GM21390 (cell line): ENCODE measurements around the gene OR52E1.
"Not testable (repeated sequence)": the region's sequence is repeated elsewhere in the genome, so short reads cannot be mapped to it uniquely, and the experiment has no call there.

Experiments used
- ATAC-seq: cut with Tn5 transposase; IDR thresholded peaks from one replicate; pipeline ENCODE4 v1.9.1; 2021; ENCODE audit not compliant: unreplicated experiment

Gene OR52E1

DNA sequence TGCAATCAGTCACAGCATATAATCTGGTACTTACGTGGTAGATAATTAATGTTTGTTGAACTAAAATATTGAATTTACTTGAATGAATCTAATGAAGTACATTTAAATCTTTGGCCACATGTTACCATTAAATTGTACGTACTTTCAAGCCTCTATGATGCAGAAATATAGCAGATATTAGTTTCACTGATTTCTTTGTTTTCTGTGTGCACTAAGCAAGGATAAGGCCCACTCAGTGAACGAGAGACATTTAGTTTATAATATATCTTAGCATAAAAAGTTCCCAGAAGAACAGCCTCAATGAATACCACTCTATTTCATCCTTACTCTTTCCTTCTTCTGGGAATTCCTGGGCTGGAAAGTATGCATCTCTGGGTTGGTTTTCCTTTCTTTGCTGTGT is at the start of gene OR52E1:
Gene OR52E1, plus strand, starts transcription at position 301 of the 400 bp plus-strand sequence.
- no peak for ATAC-seq

DNA sequence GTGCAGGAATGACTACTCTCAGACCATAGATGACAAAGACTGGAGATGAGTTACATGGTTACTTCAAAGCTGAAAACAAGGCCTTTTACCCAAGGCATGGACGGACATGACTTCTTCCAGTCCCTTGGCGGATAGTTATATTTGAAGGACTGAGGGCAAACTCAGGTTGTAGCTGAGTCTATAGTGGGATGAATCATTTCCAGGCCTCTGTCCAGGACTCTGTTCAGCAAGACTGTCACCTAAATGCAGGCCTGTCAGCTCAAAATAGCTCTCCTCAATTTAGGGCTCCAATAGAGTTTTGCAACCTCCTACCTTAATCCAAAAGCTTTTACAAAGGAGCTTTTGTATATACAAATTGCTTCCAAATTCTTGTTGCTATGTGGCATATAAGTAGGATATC is 47.4 kb upstream of the OR52E1 start:
- ATAC-seq, result no peak

DNA sequence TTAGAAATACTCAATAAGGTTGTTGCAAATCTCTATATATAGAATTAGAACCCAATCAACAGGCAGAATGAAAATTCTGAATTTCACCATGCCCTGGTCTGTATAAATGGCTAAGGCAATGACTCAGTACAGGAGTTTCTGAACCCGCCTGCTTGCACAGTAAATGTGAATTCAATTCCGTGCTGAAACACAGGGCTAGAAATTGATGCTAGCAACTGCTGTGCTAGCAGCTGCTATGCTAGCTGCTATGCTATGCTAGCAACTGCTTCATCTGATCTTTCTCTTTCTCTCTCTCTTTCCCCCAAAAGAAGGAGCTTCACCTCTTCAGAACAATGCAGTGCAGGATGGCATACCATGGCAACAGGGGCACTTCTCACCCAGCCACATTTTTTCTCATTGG is 32.7 kb upstream of the OR52E1 start:
- no peak for ATAC-seq

DNA sequence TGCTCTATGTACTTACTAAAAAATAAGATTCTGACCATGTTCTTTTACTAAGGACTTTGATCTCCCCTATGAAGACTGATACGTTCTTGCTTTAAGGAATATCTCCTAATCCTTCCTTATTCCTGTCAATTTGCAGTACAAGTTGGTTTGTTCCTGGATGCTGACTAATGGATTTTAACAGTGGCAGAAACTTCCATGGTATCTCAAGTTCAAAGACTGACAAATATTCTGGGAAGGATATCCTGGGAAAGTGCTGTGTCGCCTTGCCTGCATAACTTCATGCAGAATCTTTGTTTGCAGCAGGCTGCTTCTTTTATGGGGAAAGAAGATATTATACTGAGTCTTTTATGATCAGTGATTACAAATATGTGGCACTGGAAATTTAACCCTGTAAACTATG is 31.4 kb upstream of the OR52E1 start:
- ATAC-seq, result no peak

DNA sequence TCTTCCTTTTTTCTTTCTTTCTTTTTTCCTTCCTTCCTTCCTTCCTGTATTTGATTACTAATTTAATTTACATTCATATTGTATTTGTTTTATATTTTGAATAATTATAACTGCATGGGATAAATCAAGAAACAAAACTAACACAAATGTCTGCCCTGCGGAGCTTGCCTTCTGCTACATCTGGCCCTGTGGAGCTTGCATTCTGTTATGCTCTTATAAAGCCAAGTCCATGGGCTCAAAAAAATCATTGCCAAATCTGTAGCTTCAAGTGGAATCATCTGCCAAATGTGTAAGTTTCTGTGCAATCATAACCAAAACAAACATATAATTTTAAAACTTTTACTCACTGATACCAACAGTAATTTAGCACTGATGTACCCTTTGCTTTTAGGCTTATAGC is 31.0 kb upstream of the OR52E1 start:
- no peak for ATAC-seq

DNA sequence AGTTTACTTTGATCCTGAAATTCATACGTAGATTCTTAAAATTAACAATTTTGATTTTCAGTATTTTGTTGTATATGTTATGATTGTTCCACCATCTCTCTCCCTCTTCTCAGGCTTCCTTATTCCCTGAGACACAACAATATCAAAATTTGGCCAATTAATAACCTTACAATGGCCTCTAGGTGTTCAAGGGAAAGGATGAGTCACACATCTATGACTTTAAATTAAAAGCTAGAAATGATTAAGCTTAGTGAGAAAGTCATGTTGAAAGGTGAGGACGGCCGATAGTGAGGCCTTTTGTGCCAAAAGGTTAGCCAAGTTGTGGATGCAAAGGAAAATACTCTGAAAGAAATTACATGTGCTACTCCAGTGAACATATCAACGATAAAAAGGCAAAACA is 28.5 kb upstream of the OR52E1 start:
- ATAC-seq, result no peak

DNA sequence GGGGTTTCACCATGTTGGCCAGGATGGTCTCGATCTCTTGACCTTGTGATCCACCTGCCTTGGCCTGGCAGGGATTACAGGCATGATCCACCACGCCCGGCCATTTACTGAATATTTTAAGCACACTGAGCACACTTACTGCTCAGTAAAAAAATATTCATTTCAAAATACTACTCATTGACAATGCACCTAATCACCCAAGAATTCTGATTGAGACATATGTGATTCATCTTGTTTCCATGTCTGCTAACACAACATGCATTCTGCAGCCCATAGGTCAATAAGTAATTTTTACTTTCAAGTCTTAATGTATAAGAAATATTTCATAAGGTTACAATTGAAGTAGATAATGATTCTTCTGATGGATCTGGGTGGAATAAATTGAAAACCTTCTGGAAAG is 27.3 kb upstream of the OR52E1 start:
- ATAC-seq, result no peak

DNA sequence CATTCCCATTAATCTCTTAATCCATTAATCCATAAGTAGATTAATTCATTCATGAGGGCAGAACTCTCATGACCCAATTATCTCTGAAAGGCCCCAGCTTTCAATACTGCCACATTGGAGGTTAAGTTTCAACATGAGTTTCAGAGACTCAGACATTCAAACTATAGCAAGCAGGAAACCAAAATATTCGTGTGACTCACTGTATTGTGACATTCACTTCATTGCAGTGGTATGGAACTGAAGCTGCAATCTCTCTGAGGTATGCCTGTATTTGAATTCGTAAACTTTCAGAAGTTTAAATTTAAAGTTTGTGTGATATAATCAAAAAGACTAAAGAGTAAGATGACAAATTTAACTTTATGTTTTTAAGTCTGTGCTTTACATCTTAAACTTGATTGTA is 26.0 kb upstream of the OR52E1 start:
- ATAC-seq, result no peak

DNA sequence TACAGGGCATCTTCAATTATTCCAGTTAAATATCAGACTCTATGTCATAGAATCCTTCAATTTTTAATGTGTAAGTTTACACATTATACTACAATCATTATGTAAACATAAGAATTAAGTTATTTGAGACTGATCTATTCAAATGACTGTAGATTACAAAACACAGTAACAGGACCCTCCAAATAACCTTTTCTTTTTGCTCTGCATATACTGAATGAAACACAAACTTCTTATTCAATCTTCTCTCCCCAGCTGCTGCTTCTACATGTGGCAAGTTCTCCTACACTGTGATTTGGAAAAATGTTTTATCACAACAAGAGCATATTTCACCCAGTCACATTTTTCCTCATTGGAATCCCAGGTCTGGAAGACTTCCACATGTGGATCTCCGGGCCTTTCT is 23.1 kb upstream of the OR52E1 start, which contains the start of gene OR52J3:
Gene OR52J3, plus strand, starts transcription at position 301 of the 400 bp plus-strand sequence. Its CDS starts 0 bp downstream, at position 301.
- no peak for ATAC-seq

DNA sequence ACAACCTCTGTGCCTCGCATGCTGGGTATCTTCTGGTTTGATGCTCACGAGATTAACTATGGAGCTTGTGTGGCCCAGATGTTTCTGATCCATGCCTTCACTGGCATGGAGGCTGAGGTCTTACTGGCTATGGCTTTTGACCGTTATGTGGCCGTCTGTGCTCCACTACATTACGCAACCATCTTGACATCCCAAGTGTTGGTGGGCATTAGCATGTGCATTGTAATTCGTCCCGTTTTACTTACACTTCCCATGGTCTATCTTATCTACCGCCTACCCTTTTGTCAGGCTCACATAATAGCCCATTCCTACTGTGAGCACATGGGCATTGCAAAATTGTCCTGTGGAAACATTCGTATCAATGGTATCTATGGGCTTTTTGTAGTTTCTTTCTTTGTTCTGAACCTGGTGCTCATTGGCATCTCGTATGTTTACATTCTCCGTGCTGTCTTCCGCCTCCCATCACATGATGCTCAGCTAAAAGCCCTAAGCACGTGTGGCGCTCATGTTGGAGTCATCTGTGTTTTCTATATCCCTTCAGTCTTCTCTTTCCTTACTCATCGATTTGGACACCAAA is 22.5 kb upstream of the OR52E1 start:
- no peak for ATAC-seq

DNA sequence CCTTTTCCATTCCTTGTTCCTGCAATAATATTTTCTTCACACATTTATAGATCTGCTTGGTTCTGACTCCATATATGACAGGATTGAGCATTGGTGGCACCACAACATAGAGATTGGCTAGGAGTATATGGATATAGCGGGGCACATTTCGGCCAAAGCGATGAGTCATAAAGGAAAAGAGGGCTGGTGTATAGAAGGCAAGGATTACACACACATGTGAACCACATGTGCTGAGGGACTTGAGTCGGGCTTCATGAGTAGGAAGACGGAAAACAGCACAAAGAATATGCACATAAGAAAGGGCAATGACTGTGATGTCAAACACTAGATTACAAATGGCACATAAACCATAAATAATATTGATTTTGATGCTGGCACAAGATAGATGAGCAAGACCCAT is 10.7 kb upstream of the OR52E1 start:
- ATAC-seq, result not testable (repeated sequence)

DNA sequence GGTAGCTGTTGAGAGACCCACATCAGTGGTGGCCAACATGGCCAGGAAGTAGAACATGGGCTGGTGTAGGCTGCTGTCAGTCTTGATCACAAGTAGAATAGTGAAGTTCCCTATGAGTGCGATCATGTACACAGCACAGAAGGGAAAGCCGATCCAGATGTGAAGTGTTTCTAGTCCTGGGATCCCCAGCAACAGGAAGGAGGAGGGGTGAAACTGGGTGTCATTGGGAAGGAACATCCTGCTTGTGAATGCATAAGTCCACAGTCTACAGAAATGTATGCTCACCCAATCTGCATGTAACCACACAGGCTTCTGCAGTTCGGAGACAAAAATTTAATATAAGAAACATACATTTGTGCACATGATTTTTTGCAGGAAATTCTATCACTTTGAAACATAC is 10.0 kb upstream of the OR52E1 start, which contains the start of gene OR52E2:
Gene OR52E2, minus strand, starts transcription at position 237 of the 400 bp plus-strand sequence. Its CDS starts 0 bp downstream, at position 237.
- no peak for ATAC-seq

DNA sequence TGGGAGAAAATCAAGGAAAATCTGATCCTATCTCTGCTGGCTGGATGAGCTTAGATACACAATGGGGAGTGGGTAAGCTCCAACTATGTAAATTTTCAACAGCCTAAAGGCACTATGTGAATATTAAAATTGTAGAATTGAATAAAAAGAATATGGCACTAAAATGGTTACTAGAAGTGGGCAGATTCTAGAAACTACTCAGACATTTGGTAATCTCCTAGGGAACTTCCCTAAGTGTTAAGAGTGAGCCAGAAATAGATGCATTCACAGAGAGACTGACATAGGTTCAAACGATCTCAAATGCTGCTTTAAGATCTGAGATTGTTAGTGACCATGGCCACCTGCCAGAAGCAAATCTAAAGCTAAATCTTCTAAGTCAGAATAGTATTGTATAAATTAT is 4.3 kb upstream of the OR52E1 start:
- no peak for ATAC-seq

DNA sequence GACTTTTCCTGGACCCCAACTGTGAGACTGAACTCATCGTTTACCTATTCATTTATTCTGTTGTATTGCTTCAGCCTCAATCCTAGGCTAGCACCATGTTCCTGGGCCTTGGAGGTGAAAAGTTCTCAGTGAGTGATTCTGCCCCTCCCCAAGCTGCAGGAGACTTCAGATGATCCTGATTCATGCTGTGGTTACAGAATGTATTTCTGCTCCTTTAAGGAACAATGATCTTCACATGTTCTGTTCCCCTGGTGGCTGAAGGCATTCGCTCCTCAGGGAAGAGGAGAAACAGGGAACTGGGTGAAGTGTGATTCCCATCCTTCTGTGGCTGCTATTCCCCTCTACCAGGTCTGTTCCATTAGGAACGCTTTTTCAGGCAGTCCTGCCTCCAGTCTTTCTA is 2.4 kb downstream of the OR52E1 start:
- no peak for ATAC-seq

DNA sequence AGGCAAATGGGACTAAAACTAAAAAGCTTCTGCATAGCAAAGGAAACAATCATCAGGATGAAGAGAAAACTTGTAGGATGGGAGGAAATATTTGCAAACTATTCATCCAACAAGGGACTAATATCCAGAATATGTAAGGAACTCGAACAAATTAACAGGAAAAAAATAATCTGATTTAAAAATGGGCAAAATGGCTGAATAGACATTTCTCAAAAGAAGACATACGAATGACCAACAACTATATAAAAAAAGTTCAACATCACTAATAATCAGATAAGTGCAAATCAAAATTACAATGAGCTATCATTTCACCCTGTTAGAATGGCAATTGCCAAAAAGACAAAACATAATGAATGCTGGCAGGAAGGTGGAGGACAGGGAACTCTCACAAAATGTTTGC is 12.0 kb downstream of the OR52E1 start:
- no peak for ATAC-seq

DNA sequence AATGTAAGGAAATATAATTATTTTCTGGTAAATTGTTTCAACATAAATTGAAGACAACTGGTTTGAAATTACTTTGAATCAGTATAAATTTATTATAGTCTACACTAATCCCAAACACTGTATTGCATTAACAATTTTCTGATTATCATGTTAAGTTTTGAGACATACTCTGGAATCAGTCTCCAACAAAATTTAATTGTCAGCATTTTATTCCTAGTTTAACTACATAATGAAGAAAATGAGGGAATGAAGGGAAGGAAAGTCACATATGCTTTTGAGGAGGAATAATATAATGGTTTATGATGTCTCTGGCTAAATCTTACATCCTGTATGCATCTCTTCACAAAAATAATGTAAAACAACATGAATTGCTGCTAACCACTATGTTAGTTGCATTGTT is 14.2 kb downstream of the OR52E1 start:
- no peak for ATAC-seq

DNA sequence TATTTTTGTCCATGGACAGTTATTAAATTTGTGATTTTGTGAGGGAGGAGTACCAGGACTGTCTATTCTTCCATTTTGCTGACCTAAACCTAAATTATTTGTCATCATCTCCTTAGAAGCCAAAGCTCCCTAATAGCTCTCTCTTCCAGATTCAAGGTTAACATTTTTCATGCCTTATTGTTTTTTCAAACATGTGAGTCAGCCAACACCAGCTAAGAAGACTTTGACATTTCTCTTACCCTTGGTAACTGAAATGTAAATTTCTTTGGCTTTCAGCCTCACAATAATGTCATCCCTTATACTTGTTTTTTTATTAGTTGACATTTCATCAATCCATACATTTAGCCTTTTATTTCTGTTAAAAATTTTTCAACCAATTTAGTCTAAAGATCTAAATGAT is 19.2 kb downstream of the OR52E1 start:
- ATAC-seq, result no peak

DNA sequence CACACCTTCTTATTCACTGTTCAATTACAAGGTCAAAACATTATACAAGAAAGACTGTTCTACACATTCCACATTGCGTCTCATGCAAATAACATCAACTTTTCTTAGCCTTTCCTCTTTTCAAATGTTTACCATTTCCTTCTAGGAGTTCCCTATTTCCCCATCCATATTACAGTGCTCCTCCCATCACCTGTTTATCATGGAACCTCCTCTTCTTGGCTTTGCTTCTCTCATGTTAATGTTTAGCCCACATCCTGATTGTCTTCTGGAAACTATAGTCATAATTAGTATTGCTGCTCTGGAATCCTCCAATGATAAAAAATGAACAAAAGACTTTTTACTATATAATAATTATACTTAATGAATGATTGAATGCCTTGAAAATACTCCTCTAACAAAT is 21.3 kb downstream of the OR52E1 start:
- no peak for ATAC-seq

DNA sequence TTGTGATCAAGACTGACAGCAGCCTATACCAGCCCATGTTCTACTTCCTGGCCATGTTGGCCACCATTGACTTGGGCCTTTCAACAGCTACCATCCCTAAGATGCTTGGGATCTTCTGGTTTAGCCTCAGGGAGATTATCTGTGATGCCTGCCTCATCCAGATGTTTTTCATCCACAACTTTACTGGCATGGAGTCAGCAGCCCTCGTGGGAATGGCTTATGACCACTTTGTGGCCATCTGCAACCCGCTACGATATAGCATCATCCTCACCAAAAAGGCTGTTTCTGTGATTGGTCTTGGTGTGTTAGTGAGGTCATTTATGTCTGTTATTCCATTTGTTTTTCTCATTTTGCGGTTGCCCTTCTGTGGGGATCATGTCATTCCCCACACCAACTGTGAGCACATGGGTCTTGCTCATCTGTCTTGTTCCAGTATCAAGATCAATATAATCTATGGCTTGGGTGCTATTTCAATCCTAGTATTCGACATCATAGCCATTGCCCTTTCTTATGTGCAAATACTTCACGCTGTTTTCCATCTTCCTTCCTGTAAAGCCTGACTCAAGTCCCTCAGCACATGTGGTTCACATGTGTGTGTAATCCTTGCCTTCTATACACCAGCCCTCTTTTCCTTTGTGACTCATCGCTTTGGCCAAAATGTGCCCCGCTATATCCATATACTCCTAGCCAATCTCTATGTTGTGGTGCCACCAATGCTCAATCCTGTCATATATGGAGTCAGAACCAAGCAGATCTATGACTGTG is 23.6 kb downstream of the OR52E1 start:
- ATAC-seq, result no peak

DNA sequence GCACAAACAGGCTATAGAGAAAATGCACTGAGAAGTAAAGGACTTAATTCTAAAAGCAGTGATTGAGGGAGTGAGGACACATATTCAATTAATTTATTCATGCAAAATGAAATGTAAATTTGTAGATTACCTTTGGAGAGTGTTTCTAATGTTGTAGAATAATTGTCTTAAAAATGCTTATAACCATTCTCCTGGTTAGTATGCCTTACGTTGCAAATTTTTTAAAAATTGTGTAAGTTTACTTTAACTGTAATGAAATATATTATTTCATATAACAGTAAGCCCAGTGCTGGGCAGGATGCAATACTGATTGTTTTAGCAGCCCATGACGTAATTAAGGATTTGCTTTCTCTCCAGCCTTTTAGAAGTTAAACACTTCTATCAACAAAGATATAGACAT is 26.6 kb downstream of the OR52E1 start:
- no peak for ATAC-seq

DNA sequence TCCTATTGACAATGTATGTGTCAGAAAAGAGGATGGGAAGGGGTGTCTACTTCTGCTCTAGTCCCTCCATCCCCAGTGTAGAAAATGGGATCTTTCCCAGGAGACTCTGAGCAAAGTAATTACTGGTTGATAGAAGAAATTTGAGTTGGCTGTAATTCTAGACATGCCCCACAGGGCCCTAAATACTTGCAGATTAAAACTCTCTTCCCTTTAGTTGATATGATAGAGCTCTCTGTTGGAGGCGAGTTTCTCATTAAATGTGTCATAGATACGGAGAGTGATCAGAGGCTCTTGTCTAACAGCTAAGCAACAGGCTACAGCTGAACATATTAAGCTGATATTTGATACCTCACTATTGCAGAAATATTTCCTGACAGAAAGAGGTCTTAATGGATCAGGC is 32.9 kb downstream of the OR52E1 start:
- ATAC-seq, result no peak

DNA sequence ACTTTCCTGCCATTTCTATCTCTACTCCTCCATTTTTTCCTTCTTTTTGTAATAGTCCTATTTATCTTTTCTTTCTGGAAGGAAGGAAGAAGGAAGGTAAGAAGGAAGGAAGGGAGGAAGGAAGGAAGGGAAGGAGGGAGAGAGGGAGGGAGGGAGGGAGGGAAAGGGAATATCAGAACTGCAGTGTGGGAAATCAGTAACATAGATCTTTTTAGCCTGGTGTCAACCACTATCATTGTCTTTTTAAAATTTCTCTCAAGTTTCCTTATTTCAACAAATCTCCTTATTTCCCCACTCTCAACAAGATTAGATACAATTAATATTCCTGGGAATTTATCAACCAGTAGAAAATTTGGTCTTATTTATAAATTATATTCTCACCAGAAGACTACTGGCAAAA is 33.7 kb downstream of the OR52E1 start:
- no peak for ATAC-seq

DNA sequence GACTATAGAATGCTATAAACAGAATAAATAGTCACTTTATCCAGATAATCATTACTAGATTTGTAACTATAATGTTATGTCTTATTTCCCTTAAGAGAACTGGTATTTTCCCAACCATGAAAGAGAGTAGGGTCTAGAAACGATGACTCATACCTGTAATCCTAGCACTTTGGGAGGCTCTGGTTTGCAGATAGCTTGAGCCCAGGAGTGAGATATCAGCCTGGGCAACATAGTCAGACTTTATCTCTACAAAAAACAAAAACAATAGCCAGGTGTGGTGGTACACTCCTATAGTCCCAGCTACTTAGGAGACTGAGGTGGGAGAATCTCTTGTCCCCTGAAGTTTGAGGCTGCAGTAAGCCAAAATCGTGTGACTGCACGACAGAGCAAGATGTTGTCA is 37.9 kb downstream of the OR52E1 start:
- no peak for ATAC-seq
